Activated CD8-positive, alpha-beta memory T cell treated with anti-CD3 and anti-CD28 coated beads, Interleukin-2, amount 10 ng/mL, durations not matched to agents 7 days and 5 days (primary cell): ENCODE data around the gene CDSN. TPM values are rescaled to one million over a fixed set of nuclear protein-coding genes. Genes with fewer than 3 reads are reported as not detected.
"Not testable (repeated sequence)": the region's sequence is repeated elsewhere in the genome, so short reads cannot be mapped to it uniquely, and the experiment has no call there.

Experiments
- ATAC-seq: fragments of 150-1000 bp; cut with Tn5 transposase; one replicate; pipeline ENCODE4 v1.10.0; 2021; ENCODE audit warnings: moderate library complexity
- CTCF ChIA-PET: fragments of 350-600 bp; sonication (Branson Sonifier 250); formaldehyde crosslinking; loops from one replicate; lab custom pipeline; 2021; ENCODE audit warnings: antibody characterized with exemption; lab: Charles Lee
- DNase-seq: peaks from one replicate; pipeline ENCODE4 v3.0.0-alpha.2; 2020
- H3K27ac Mint-ChIP-seq: one replicate; pipeline ENCODE4 v1.8.0; 2021; ENCODE audit warnings: mild to moderate bottlenecking, mixed read lengths
- H3K27me3 Mint-ChIP-seq: one replicate; pipeline ENCODE4 v1.8.0; 2021; ENCODE audit warnings: mixed read lengths
- H3K36me3 Mint-ChIP-seq: one replicate; pipeline ENCODE4 v1.8.0; 2021; ENCODE audit warnings: mild to moderate bottlenecking, mixed read lengths
- H3K4me1 Mint-ChIP-seq: one replicate; pipeline ENCODE4 v1.8.0; 2021; ENCODE audit warnings: mixed read lengths
- H3K4me3 Mint-ChIP-seq: one replicate; pipeline ENCODE4 v1.8.0; 2021; ENCODE audit warnings: mild to moderate bottlenecking, moderate library complexity, mixed read lengths
- H3K9me3 Mint-ChIP-seq: one replicate; pipeline ENCODE4 v1.8.0; 2022; ENCODE audit warnings: low read depth, mixed read lengths
- total RNA-seq, 2 experiments: library from RNA; stranded (reverse); gene quantifications; one replicate each; pipeline ENCODE4 v1.2.3, GENCODE V29; 2021

The CDSN gene, protein sequence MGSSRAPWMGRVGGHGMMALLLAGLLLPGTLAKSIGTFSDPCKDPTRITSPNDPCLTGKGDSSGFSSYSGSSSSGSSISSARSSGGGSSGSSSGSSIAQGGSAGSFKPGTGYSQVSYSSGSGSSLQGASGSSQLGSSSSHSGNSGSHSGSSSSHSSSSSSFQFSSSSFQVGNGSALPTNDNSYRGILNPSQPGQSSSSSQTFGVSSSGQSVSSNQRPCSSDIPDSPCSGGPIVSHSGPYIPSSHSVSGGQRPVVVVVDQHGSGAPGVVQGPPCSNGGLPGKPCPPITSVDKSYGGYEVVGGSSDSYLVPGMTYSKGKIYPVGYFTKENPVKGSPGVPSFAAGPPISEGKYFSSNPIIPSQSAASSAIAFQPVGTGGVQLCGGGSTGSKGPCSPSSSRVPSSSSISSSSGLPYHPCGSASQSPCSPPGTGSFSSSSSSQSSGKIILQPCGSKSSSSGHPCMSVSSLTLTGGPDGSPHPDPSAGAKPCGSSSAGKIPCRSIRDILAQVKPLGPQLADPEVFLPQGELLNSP
- total RNA-seq, result not detected

DNA sequence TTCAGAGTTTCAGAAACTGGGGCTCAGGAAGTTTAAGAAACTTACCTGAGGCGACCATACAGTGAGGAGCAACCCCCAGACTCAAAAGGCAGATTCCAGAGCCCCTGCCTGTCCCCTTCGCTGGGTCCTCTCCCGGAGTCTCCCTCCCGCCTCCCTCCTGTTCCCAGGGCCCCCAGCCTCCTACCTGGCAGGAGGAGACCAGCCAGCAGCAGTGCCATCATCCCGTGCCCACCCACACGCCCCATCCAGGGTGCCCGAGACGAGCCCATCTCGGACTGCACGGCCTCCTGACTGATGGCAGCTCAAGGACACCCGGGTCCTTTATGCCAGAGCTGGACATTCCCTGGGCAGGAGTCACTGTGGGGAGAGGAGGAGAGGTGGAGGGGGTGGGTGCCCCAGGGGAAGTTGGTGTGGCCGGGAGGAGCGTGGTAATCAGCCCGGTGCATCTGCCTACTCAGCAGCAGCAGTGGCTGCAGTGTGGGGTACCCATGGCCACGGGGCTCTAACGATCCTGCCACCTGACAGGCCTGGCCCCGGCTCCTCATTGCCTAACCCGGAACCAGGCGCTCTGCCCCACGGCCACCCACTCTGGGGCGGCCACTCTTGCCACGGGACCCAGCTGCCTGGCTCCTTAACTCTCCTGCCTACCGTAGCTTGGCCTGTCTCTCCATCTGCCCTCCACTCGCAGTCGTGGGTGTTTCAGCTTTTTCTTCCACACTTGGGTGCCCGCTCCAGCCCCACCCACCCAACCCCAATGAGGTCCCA, at the start of gene CDSN:
Gene CDSN (minus strand): TSS at position 296 of the 765 bp plus-strand sequence. CDS start 27 bp downstream, at position 269.
- Mint-ChIP-seq H3K4me1 (no peaks in the 10 kb centered on the region), H3K9me3 (no peaks in the 10 kb centered on the region), H3K27ac (no peak within 1 kb of the TSS), H3K36me3 (no peaks in the 10 kb centered on the region), H3K27me3 (peaks cover 20% of the 10 kb centered on the region), H3K4me3 (no peak within 1 kb of the TSS)
- DNase-seq (no peak), ATAC-seq (no peak)
- CTCF ChIA-PET, result interaction anchor here (0.5 to 1.1 kb wide), 3 partner anchors 7 to 21 kb away, joined by 3 read pairs; no protein-coding TSS in a partner anchor

DNA sequence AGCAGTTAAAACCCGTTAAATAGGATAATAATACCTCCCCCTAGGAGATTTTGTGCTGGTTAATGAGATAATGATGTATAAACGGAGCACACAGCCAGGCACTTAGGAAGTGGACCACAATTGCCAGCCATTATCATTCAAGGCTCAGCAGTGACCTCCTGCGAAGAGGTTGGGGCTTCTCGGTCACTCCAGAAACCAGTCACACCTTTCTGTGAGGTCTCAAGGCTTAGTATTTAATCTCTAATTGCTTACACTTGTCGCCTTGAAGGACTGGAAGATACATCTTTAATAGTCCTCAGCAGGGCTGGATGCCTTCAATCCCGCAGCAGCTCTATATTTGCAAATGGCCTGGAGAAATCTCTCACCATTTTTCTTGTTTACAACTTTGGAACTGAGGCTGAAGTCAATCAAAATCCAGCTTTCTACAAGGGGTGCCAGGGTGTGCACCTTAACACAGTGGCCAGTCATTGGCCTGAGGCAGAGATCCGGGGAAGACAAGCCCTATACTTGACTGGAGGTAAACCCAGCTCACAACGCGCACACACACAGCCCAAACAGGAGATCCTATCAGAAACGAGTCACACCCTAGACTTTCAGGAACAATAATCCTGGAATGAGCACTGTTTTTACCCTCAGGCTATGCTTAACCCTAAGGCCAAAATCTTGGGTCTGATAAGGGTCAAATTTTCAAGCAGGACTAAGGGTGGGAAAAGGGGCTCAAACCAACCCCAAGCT, 49.0 kb upstream of the CDSN start:
- CTCF ChIA-PET, result interaction anchor here (1.1 to 1.9 kb wide), 3 partner anchors 11 to 42 kb away, joined by 3 to 7 read pairs (median 3); partner anchors contain the start of gene TCF19
- ATAC-seq, result no peak
- Mint-ChIP-seq H3K4me3 (no peak overlapping the region), H3K4me1 (no peaks in the 10 kb centered on the region), H3K9me3 (no peaks in the 10 kb centered on the region), H3K27ac (no peak overlapping the region), H3K36me3 (peaks cover 2% of the 10 kb centered on the region), H3K27me3 (no peaks in the 10 kb centered on the region)
- DNase-seq, result no peak

DNA sequence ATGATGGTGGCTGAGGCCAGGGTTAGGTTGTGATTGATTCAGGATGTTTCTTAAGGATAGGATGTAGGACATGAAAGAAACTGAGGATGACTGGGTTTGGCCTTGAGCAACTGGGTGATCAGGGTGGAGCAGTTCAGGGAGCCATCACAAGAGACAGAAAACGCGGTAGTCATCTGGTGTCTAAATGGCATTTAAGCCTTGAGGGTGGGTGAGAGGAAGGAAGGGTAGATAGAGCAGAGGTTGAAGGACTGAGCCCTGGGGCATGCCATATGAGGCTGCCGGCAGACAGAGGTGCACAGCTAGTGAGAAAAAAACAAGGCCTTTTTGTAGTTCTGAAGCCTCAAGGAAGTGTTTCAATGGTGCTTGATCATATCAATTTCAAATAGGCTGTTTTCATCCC, 48.4 kb upstream of the CDSN start:
- Mint-ChIP-seq H3K27me3 (no peaks in the 10 kb centered on the region), H3K36me3 (peaks cover 3% of the 10 kb centered on the region), H3K4me3 (no peak overlapping the region), H3K9me3 (no peaks in the 10 kb centered on the region), H3K27ac (no peak overlapping the region), H3K4me1 (no peaks in the 10 kb centered on the region)
- no peak for ATAC-seq
- DNase-seq, result no peak
- CTCF ChIA-PET, result interaction anchor here (0.6 to 1.9 kb wide), 2 partner anchors 10 to 100 kb away, joined by 3 to 7 read pairs; partner anchors contain the start of gene TCF19

DNA sequence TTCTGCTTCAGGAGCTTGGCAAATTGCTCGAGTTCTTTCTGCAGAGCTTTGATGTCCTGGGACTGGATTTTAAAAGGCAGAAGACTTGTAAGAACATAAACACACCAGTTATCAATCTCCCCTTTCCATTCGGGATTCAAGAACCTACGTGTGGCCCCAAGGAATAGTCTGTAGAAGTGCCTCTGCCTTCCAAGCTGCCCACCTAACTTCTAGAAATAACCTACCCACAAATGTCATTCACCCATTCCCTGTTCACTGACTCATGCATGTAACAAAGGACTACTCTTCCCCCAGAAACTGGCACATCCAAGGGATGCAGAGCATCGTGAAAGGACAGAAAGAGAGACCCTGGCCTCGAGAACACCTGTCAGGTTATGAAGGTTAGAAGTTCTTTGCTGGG, 45.7 kb upstream of the CDSN start:
- CTCF ChIA-PET, result no interaction called here
- no peak overlapping the region for H3K27ac Mint-ChIP-seq
- peaks cover 20% of the 10 kb centered on the region for H3K4me1 Mint-ChIP-seq
- ATAC-seq (no peak), DNase-seq (no peak)
- peaks cover 24% of the 10 kb centered on the region for H3K36me3 Mint-ChIP-seq
- no peak overlapping the region for H3K4me3 Mint-ChIP-seq
- H3K27me3 Mint-ChIP-seq, result no peaks in the 10 kb centered on the region
- no peaks in the 10 kb centered on the region for H3K9me3 Mint-ChIP-seq

DNA sequence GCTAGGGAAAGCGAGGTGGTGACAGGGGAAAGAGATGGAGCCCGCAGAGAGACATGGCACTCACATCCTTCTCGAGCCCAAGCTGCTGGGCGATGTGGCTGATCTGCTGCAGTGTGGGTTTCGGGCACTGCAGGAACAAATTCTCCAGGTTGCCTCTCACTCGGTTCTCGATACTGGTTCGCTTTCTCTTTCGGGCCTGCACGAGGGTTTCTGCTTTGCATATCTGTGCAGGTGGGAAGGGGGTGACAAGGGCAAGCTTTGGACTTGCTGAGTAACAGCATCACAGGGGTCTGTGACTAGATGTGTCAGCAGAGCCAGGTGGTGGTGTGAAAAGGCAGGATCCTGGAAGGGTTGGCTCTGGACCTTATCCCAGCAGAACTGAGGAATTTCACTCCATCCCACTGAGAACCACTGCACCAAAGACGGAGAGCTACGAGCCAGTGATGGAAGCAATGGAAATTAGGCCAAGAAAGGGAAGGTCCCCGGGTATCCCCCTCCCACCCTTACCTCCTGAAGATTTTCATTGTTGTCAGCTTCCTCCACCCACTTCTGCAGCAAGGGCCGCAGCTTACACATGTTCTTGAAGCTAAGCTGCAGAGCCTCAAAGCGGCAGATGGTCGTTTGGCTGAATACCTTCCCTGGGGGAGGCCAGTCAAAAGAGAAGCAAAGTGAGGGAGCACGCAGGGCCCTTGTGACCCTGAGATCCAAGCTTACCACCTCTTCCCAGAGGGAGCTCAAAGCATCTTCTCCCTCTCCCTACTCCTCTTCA, 45.0 kb upstream of the CDSN start:
- H3K4me1 Mint-ChIP-seq, result peaks cover 24% of the 10 kb centered on the region
- ATAC-seq, H3K9me3 Mint-ChIP-seq, CTCF ChIA-PET, DNase-seq, H3K4me3 Mint-ChIP-seq, H3K27me3 Mint-ChIP-seq: not testable (repeated sequence)
- H3K27ac Mint-ChIP-seq, result peak overlapping the region; percentile 7
- H3K36me3 Mint-ChIP-seq, result peaks cover 28% of the 10 kb centered on the region

DNA sequence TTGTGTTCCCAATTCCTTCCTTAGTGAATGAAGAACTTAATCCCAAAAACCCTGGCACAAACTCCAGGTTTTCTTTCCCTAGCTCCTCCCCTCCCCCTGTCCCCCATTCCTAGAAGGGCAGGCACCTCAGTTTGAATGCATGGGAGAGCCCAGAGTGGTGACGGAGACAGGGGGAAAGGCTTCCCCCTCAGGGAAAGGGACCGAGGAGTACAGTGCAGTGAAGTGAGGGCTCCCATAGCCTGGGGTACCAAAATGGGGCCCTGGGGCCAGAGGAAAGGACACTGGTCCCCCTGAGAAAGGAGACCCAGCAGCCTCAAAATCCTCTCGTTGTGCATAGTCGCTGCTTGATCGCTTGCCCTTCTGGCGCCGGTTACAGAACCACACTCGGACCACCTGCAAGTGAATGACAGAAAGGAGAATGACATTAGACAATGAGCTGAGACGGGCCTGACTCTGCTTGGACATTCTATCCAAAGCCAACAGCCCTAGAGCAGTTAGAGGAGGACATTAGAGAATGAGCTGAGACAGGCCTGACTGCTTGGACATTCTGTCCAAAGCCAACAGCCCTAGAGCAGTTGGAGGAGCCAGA, 44.3 kb upstream of the CDSN start:
- CTCF ChIA-PET, H3K9me3 Mint-ChIP-seq, H3K4me3 Mint-ChIP-seq, H3K27me3 Mint-ChIP-seq, DNase-seq, ATAC-seq: not testable (repeated sequence)
- Mint-ChIP-seq H3K27ac (peak overlapping the region; percentile 7), H3K4me1 (peaks cover 30% of the 10 kb centered on the region), H3K36me3 (peaks cover 33% of the 10 kb centered on the region)

DNA sequence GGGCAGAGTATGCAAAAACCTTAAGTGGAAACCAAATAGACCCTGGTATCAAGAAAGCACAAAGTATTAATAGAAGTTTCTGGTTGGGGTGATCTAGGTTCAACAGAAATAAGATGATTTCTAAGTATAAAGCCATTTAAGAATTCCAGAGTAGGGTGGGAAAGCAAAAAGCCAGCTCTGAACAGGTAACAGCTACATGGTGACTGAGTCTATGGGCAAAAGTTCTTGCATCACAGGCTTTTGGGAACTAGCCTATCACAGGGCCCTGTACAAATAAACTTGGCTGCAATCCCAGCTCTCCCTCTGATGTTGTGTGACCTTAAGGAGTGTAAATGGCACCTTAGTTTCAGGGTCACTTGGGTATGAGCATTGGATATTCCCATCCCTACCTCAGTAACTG, 43.7 kb upstream of the CDSN start:
- ATAC-seq, result no peak
- CTCF ChIA-PET, result no interaction called here
- Mint-ChIP-seq H3K4me3 (no peak overlapping the region), H3K9me3 (no peaks in the 10 kb centered on the region), H3K27me3 (no peaks in the 10 kb centered on the region), H3K27ac (no peak overlapping the region), H3K4me1 (peaks cover 32% of the 10 kb centered on the region), H3K36me3 (peaks cover 39% of the 10 kb centered on the region)
- DNase-seq, result no peak

DNA sequence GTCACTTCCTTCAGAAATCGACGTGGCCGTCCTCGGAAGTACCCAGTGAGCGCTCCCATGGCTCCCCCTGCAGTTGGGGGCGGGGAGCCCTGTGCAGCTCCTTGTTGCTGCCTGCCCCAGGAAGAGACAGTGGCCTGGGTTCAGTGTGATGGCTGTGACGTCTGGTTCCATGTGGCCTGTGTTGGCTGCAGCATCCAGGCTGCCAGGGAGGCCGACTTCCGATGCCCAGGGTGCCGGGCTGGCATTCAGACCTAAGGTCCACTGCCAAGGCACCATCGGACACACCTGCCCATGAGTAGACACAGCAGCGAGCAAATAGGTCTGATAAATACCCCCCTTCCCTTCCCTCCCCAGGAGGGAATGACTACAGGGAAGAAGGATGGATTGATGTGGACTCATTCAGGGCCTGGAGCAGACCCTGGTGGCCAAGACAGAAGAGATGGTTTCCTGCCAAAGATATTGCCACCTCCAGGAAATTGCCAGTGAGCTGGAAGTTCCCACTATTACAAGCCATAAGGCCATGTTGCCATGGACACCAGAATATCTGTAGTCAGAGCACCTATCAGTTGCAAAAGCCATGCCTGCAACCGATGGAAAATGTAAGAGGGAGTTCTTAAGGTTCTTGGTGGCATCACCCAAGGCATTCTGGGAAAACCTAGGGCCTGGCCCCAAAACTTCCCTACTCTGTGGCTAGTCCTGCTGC, 42.4 kb upstream of the CDSN start:
- DNase-seq, result no peak
- H3K27me3 Mint-ChIP-seq, result no peaks in the 10 kb centered on the region
- CTCF ChIA-PET, result interaction anchor here (1.0 kb wide), 1 partner anchor 30 kb away, joined by 3 read pairs; no protein-coding TSS in a partner anchor
- peaks cover 43% of the 10 kb centered on the region for H3K36me3 Mint-ChIP-seq
- peaks cover 34% of the 10 kb centered on the region for H3K4me1 Mint-ChIP-seq
- H3K9me3 Mint-ChIP-seq, result no peaks in the 10 kb centered on the region
- ATAC-seq, result no peak
- H3K4me3 Mint-ChIP-seq, result no peak overlapping the region
- no peak overlapping the region for H3K27ac Mint-ChIP-seq

DNA sequence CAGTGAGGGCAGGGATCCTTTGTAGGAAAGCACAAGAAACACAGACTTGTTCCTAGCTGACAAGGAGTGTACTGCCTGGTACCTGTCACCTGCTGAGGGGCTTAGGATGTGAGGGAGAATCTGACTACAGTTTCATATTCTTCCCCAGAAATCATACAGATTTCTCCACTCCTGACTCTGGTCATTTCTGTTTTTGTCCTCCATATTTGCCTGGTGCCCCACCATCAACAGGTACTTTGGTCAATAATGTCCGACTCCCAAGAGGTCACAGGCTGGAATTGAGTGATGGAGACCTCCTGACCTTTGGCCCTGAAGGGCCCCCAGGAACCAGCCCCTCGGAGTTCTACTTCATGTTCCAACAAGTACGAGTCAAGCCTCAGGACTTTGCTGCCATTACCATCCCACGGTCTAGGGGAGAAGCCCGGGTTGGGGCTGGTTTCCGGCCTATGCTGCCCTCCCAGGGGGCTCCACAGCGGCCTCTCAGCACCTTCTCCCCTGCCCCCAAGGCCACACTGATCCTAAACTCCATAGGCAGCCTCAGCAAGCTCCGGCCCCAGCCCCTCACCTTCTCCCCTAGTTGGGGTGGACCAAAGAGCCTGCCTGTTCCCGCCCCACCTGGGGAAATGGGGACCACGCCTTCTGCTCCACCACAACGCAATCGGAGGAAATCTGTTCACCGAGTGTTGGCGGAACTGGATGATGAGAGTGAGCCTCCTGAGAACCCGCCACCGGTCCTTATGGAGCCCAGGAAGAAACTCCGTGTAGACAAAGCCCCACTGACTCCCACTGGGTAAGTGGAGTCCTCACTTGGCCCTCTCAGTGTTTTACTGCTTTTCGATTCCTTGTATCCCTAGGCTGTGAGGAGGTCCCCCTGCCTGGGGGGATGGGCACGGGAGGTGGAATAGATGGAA, 41.2 kb upstream of the CDSN start:
- Mint-ChIP-seq H3K9me3 (no peaks in the 10 kb centered on the region), H3K4me3 (peak overlapping the region; percentile 15), H3K27me3 (no peaks in the 10 kb centered on the region), H3K27ac (no peak overlapping the region), H3K36me3 (peaks cover 41% of the 10 kb centered on the region), H3K4me1 (peaks cover 42% of the 10 kb centered on the region)
- CTCF ChIA-PET, result interaction anchor here (1.0 to 3.5 kb wide), 2 partner anchors 31 to 206 kb away, joined by 3 to 21 read pairs; no protein-coding TSS in a partner anchor
- DNase-seq (no peak), ATAC-seq (no peak)

DNA sequence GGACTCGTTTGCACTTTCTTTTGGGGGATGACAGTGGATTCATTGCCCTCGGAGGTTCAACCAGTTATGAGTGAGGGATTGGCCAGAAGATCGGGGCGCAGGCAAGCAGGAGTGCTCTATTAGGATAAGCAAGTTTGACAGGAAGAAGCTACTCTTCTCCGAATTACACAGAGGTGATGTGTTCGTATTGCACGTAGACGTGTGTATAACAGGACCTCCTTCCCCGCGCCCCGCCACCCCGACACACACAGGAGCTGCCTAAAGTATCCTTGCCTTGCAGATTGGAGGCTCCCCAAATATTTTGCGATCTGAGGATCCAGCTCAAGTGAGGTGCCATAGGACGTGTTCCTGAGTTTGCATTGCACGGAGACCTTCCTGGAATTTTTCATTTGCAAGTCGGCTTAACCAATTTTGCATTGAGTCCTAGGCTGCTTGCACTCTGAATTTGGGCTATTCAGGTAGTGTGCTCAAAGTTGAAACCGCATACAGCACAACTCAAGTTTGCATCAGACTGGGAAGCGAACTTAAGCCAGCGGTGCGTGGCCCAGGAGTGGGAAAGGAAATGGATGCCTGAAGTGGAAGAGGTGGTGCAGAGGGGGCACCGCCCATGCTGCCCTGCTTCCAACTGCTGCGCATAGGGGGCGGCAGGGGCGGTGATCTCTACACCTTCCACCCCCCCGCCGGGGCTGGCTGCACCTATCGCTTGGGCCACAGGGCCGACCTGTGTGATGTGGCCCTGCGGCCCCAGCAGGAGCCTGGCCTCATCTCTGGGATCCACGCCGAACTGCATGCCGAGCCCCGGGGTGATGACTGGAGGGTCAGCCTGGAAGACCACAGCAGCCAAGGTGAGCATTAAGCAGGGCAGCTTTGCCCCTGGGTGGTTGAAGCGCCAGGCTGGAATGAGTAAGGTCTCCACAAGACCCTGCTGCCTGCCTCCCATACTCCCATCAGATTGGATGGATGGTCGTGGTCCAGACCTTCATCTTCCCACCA, 38.9 kb upstream of the CDSN start:
- Mint-ChIP-seq H3K27me3 (no peaks in the 10 kb centered on the region), H3K4me3 (peak overlapping the region; percentile 99), H3K36me3 (peaks cover 50% of the 10 kb centered on the region), H3K9me3 (no peaks in the 10 kb centered on the region), H3K4me1 (peaks cover 44% of the 10 kb centered on the region), H3K27ac (peak overlapping the region; percentile 84)
- peak; percentile 63 for DNase-seq
- ATAC-seq, result peak; percentile 17
- CTCF ChIA-PET, result interaction anchor here (0.7 to 3.5 kb wide), 10 partner anchors 10 to 283 kb away, joined by 3 to 21 read pairs (median 4); no protein-coding TSS in a partner anchor
